ENCODE data around the gene MAP3K1. TPM values are rescaled to one million over a fixed set of nuclear protein-coding genes. Genes with fewer than 3 reads are reported as not detected.

Gene MAP3K1
- total and polyA plus RNA-seq, 2 experiments from 2014 or later: 12.0 to 38.2 TPM

DNA sequence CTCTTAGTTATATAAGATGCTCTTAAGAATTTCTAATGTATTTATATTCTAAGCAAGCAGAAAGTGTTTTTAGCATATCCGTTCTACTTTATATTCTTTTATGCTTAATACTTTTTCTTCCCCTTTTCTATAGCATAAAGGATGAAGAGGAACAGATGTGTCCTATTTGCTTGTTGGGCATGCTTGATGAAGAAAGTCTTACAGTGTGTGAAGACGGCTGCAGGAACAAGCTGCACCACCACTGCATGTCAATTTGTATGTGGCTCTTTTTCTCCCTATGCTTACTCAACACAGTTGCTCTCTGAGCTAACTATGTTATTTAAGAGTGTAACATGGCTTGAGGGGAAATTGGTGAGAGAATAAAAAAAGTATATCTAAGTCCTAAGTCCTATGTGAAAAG, 56.4 kb downstream of the MAP3K1 start:
- H3K9me2 ChIP-seq (replicated peaks; ENCODE audit: insufficient read depth): no peaks in the 10 kb centered on the region
- H3K79me2 ChIP-seq: peaks cover 8% of the 10 kb centered on the region
- no peak overlapping the region for H3K4me2 ChIP-seq
- TF ChIP-seq EZH2 (IDR thresholded peaks at IDR 0.05; ENCODE audit: borderline replicate concordance): no peak
- TF ChIP-seq, protein P1, sequence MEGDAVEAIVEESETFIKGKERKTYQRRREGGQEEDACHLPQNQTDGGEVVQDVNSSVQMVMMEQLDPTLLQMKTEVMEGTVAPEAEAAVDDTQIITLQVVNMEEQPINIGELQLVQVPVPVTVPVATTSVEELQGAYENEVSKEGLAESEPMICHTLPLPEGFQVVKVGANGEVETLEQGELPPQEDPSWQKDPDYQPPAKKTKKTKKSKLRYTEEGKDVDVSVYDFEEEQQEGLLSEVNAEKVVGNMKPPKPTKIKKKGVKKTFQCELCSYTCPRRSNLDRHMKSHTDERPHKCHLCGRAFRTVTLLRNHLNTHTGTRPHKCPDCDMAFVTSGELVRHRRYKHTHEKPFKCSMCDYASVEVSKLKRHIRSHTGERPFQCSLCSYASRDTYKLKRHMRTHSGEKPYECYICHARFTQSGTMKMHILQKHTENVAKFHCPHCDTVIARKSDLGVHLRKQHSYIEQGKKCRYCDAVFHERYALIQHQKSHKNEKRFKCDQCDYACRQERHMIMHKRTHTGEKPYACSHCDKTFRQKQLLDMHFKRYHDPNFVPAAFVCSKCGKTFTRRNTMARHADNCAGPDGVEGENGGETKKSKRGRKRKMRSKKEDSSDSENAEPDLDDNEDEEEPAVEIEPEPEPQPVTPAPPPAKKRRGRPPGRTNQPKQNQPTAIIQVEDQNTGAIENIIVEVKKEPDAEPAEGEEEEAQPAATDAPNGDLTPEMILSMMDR (IDR thresholded peaks at IDR 0.05; ENCODE audit: poor library complexity): no peak
- no peak for TF ChIP-seq EZH2phosphoT487 (IDR thresholded peaks at IDR 0.05; ENCODE audit: low read depth, severe bottlenecking, unreplicated experiment)
- DNase-seq (ENCODE audit: low spot score): no peak
- 99% methylated on average over 2 of the region's 2 CpGs for WGBS (ENCODE audit: low lambda C conversion rate, missing lambda C conversion rate)
- H3K4me1 ChIP-seq (ENCODE audit: insufficient read depth): no peaks in the 10 kb centered on the region
- no peak overlapping the region for H3K4me3 ChIP-seq
- no peaks in the 10 kb centered on the region for H3K9me3 ChIP-seq (ENCODE audit: low read depth)
- H3K27me3 ChIP-seq: no peaks in the 10 kb centered on the region
- H4K20me1 ChIP-seq (ENCODE audit: insufficient read depth, poor library complexity, severe bottlenecking): no peaks in the 10 kb centered on the region
- H3K36me3 ChIP-seq (replicated peaks; ENCODE audit: insufficient read depth, low read depth): no peaks in the 10 kb centered on the region
- H3K27ac ChIP-seq: no peak overlapping the region
- H2AFZ ChIP-seq: no peak overlapping the region

DNA sequence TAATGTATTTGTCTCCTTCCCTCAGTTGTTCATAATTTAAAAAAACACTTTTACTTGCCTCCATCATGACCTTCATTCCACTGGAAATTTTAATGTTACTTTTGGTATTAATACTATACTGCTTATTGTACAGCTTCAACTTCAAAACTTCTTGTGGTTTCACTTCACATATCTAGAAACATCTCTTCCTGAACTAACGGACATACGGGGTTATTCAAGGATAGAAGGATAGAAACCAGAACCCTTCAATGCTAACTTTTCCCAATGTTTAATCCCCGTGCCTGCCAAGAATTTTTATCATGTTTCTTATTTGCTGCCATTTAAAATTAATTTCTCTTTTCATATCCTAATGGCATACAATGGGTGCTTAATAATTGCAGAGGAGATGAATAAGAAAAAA, 57.7 kb downstream of the MAP3K1 start:
- Histone ChIP-seq H3K27ac (no peak overlapping the region), H3K27me3 (no peaks in the 10 kb centered on the region), H3K4me3 (no peak overlapping the region), H3K36me3 (replicated peaks; ENCODE audit: insufficient read depth, low read depth) (no peaks in the 10 kb centered on the region), H4K20me1 (ENCODE audit: insufficient read depth, poor library complexity, severe bottlenecking) (no peaks in the 10 kb centered on the region), H3K9me3 (ENCODE audit: low read depth) (no peaks in the 10 kb centered on the region), H3K79me2 (peaks cover 8% of the 10 kb centered on the region), H2AFZ (no peak overlapping the region), H3K4me1 (ENCODE audit: insufficient read depth) (no peaks in the 10 kb centered on the region), H3K4me2 (no peak overlapping the region), H3K9me2 (replicated peaks; ENCODE audit: insufficient read depth) (no peaks in the 10 kb centered on the region)
- WGBS (ENCODE audit: low lambda C conversion rate, missing lambda C conversion rate): 79% methylated on average over 3 of the region's 3 CpGs
- TF ChIP-seq EZH2 (IDR thresholded peaks at IDR 0.05; ENCODE audit: borderline replicate concordance) (no peak), EZH2phosphoT487 (IDR thresholded peaks at IDR 0.05; ENCODE audit: low read depth, severe bottlenecking, unreplicated experiment) (no peak)
- TF ChIP-seq, protein P1 (IDR thresholded peaks at IDR 0.05; ENCODE audit: poor library complexity): no peak
- DNase-seq (ENCODE audit: low spot score): no peak

DNA sequence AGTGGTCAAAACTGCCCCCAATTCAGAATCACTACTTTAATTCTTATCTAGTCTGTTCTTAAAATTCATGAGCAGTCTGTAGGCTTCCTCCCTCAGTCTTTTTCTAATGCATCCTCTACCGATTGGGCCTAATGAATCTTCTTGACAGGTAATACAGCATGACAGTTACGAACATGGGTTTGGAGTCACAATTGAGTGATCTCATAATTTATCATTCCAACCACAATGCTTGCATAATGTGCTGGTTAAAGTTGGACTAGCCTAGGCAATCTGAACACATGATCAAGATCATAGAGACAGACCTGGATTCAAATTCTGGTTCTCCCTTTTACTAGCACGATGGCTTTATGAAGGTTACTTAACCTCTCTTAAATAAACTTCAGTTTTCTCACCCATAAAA, 61.0 kb downstream of the MAP3K1 start:
- H3K9me3 ChIP-seq (ENCODE audit: low read depth): no peaks in the 10 kb centered on the region
- DNase-seq (ENCODE audit: low spot score): no peak
- H3K79me2 ChIP-seq: no peaks in the 10 kb centered on the region
- no peaks in the 10 kb centered on the region for H3K27me3 ChIP-seq
- H4K20me1 ChIP-seq (ENCODE audit: insufficient read depth, poor library complexity, severe bottlenecking): no peaks in the 10 kb centered on the region
- no peaks in the 10 kb centered on the region for H3K9me2 ChIP-seq (replicated peaks; ENCODE audit: insufficient read depth)
- H3K4me3 ChIP-seq: no peak overlapping the region
- H3K27ac ChIP-seq: no peak overlapping the region
- no peaks in the 10 kb centered on the region for H3K36me3 ChIP-seq (replicated peaks; ENCODE audit: insufficient read depth, low read depth)
- no peak overlapping the region for H3K4me2 ChIP-seq
- TF ChIP-seq, protein P1 (IDR thresholded peaks at IDR 0.05; ENCODE audit: poor library complexity): no peak
- H3K4me1 ChIP-seq (ENCODE audit: insufficient read depth): no peaks in the 10 kb centered on the region
- no peak overlapping the region for H2AFZ ChIP-seq
- WGBS (ENCODE audit: low lambda C conversion rate, missing lambda C conversion rate): 91% methylated on average over 3 of the region's 3 CpGs

DNA sequence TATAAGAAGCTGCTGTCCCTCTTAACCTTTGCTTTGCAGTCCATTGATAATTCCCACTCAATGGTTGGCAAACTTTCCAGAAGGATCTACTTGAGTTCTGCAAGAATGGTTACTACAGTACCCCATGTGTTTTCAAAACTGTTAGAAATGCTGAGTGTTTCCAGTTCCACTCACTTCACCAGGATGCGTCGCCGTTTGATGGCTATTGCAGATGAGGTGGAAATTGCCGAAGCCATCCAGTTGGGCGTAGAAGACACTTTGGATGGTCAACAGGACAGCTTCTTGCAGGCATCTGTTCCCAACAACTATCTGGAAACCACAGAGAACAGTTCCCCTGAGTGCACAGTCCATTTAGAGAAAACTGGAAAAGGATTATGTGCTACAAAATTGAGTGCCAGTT, 66.2 kb downstream of the MAP3K1 start:
- Histone ChIP-seq H3K9me2 (replicated peaks; ENCODE audit: insufficient read depth) (no peaks in the 10 kb centered on the region), H3K9me3 (ENCODE audit: low read depth) (no peaks in the 10 kb centered on the region), H4K20me1 (ENCODE audit: insufficient read depth, poor library complexity, severe bottlenecking) (no peaks in the 10 kb centered on the region), H3K4me2 (no peak overlapping the region), H3K27ac (no peak overlapping the region), H3K27me3 (no peaks in the 10 kb centered on the region), H2AFZ (no peak overlapping the region), H3K79me2 (no peaks in the 10 kb centered on the region), H3K4me3 (no peak overlapping the region), H3K4me1 (ENCODE audit: insufficient read depth) (no peaks in the 10 kb centered on the region), H3K36me3 (replicated peaks; ENCODE audit: insufficient read depth, low read depth) (no peaks in the 10 kb centered on the region)
- 96% methylated on average over 5 of the region's 5 CpGs for WGBS (ENCODE audit: low lambda C conversion rate, missing lambda C conversion rate)
- no peak for DNase-seq (ENCODE audit: low spot score)
- TF ChIP-seq, protein P1 (IDR thresholded peaks at IDR 0.05; ENCODE audit: poor library complexity): no peak
- TF ChIP-seq EZH2 (IDR thresholded peaks at IDR 0.05; ENCODE audit: borderline replicate concordance): no peak
- TF ChIP-seq EZH2phosphoT487 (IDR thresholded peaks at IDR 0.05; ENCODE audit: low read depth, severe bottlenecking, unreplicated experiment): no peak
